SKM-1 (cell line): ENCODE results near the gene RBAK.
"Not testable (repeated sequence)": the region's sequence is repeated elsewhere in the genome, so short reads cannot be mapped to it uniquely, and the experiment has no call there.

Experiments
- DNase-seq: peaks from one replicate; lab custom pipeline; 2025; ENCODE audit not compliant: unreplicated experiment; lab: John Stamatoyannopoulos, UW

Gene RBAK

DNA sequence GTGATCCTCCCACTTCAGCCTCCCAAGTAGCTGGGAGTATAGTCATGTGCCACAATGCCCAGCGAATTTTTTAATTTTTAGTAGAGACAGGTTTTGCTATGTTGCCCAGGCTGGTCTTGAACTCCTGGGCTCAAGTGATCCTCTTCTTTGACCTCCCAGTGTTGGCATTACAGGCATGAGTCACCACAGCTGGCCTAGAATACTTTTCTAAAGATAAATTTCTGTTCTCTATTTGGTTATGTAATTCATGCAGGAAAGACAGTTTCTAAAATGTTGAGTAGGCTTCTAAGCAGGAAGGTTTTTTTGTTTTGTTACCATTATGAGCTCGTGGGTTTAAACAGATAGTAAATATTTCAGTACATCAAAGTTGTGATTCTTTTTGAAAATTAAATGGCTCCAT lies 5.0 kb downstream of the RBAK start:
- DNase-seq = no peak

DNA sequence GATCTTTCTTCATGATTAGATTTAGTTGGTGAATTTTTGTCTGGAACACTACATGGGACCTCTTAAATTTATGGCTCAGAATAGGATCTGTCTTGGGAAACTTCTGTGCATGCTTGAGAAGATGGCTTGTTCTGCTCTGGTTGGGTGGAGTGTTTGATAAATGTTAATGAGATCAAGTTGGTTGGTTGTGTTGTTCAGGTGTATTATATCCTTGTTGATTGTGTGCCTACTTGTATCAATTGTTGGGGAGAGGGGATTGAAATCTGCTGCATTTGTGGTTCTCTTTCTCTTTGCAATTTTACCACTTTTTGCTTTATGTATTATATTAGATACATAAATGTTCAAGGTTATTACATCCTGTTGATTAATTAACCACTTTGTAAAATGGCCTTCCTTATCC lies 6.1 kb downstream of the RBAK start:
- DNase-seq = not testable (repeated sequence)

DNA sequence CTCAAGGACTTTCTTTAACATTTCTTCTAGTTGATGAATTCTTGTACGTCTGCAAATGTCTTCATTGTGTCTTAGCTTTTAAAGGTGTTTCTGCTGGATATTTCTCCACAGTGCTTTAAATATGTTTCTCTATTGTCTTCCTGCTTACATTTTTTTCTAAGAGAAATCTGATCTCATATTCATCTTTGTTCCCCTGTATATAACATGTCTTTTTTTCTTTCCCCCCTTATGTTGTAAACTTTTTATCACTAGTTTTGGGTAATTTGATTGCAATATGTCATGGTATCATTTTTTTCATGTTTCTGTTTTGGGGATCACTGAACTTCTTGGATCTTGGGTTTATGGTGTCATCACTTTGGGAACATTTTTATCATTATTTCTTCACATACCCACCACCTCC lies 7.5 kb downstream of the RBAK start:
- DNase-seq = no peak

DNA sequence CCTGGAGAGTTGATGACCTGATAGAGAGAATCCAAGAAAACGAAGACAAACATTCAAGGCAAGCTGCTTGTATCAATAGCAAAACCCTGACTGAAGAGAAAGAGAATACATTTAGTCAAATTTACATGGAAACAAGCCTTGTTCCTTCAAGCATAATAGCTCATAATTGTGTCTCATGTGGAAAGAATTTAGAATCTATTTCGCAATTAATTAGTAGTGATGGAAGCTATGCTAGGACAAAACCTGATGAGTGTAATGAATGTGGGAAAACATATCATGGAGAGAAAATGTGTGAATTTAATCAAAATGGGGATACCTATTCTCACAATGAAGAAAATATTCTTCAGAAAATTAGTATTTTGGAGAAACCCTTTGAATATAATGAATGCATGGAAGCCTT lies 18.0 kb downstream of the RBAK start:
- no peak for DNase-seq

DNA sequence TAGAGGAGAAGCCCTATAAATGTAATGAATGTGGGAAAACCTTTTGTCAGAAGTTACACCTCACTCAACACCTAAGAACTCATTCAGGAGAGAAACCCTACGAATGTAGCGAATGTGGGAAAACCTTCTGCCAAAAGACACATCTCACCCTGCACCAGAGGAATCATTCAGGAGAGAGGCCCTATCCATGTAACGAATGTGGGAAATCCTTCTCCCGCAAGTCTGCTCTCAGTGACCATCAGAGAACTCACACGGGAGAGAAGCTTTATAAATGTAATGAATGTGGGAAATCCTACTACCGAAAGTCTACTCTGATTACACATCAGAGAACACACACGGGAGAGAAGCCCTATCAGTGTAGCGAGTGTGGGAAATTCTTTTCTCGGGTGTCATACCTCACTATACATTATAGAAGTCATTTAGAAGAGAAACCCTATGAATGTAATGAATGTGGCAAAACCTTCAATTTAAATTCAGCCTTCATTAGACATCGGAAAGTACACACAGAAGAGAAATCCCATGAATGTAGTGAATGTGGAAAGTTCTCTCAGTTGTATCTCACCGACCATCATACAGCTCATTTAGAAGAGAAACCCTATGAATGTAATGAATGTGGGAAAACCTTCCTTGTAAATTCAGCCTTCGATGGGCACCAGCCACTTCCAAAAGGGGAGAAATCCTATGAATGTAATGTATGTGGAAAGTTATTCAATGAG lies 18.9 kb downstream of the RBAK start:
- DNase-seq = no peak

DNA sequence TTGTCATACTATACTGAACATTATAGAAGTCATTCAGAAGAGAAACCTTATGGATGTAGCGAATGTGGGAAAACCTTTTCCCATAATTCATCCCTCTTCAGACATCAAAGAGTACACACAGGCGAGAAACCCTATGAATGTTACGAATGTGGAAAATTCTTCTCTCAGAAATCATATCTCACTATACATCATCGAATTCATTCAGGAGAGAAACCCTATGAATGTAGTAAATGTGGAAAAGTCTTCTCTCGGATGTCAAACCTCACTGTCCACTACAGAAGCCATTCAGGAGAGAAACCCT lies 19.4 kb downstream of the RBAK start:
- no peak for DNase-seq

DNA sequence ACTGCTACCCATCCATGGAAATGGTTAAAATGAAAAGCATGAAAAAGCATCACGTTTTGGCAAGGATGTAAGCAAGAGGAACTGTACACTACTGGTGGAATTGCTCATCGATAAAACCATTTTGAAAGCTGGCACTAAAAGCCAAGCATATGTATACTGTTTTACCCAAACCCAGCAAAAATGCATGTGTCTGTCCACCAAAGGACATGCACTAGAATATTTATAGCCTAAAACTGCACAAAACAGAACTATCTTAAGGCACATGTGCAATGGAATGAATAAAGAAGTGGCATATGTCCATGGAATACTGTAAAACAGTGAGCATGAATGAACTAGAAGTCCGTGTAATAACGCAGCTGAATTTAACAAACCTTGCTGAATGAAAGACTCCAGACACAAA lies 22.9 kb downstream of the RBAK start:
- no peak for DNase-seq

DNA sequence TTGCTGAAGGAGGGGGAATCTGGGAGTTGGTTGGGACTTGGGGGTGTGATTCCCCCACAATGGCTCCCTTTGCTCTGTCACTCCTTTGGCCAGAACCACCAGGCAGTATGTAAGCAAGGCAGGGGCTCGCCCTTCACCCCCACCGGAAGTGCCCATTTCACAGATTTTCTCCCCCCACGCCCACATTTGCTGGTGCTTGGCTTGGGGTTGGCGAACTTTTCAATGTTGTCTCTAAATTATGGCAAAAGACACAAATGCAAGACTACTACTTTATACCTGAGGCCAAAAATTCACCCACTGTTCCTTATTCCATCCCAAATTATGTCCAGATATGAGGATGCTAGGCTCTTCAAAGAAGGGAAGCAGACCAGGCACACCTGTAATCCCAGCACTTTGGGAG lies 24.5 kb downstream of the RBAK start:
- DNase-seq = no peak

DNA sequence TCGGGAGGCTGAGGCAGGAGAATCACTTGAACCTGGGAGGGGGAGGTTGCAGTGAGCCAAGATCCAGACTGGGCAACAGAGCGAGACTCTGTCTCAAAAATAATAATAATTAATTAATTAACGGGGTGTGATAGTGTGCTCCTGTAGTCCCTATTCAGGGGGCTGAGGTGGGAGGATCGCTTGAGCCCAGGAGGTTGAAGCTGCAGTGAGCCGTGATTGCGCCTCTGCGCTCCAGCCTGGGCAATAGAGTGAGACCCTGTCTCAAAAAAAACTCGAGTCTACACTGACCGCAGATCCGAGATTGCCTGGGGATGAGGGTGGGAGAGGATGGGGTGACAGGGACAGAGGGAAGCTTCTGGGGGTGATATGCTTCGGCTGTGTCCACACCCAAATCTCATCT lies 29.5 kb downstream of the RBAK start:
- not testable (repeated sequence) for DNase-seq

DNA sequence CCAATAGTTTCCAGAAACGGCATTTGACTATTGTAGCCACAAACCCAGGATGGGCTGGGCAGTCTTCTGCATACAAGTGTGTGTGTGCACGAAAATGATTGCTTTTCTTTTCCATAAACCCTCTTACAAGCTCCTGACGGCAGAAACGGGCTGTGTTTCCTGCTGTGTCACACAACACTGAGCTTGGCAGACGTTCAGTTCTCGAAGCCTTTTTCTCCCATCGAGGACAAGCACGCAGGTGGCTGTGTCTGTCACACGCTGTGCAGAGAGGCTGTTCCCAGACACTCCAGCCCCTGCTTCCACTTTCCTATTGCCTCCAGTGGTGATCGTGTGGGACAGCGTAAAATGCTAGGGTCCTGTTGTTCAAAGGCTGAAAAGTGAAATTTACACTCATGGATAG lies 32.1 kb downstream of the RBAK start:
- DNase-seq = no peak

DNA sequence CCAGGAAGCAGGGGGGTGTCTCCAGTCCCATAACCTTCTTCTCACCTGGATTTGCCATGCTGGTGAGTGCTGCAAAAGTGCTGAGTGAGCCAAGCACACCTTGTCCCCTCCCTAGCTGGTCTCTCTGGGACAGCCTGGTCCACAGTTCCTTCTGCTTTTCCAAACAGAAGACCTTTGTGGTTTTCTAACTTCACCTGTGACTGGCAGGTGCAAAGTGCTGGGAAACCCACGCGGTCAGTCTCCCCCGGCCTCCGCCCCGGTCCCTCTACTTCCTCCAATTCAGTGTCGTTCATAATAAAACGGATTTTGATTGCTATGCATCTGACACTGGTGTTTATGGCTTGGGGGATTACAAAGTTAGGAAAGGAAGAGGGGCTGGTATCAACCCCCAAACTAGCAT lies 37.1 kb downstream of the RBAK start:
- DNase-seq = no peak

DNA sequence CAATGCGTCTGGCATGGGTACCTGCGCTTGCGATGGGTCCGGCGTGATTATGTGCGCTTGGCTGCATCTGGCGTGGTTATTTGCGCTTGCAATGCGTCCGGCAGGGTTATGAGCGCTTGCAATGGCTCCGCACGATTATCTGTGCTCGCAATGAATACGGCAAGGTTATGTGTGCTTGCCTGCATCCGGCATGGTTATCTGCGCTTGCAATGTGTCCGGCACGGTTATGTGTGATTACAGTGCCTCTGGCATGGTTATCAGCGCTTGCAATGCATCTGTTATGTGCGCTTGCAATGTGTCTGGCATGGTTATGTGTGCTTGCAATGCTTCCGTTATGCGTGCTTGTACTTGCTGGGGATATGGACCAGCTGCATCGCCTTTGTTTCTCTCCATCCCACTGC lies 37.7 kb downstream of the RBAK start:
- no peak for DNase-seq

DNA sequence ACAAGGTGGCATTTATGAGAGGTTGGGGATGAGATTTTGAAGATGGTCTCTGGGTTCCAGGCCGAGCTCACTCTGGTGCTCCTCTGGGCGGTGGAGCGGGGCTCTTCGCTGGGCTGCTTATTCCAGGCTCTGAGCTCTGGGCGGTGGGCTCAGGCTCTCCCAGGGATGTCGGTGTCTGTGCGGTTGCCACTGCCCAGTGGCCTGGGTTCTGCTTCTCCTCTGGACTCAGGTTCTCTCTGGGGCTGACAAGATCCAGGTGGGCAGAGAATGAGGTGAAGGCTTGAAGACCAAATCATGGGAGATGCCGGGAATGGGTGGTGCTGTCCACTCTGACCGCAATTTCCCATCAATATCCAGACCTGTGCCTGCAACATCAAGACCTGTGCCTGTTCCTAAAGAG lies 40.6 kb downstream of the RBAK start:
- DNase-seq = no peak

DNA sequence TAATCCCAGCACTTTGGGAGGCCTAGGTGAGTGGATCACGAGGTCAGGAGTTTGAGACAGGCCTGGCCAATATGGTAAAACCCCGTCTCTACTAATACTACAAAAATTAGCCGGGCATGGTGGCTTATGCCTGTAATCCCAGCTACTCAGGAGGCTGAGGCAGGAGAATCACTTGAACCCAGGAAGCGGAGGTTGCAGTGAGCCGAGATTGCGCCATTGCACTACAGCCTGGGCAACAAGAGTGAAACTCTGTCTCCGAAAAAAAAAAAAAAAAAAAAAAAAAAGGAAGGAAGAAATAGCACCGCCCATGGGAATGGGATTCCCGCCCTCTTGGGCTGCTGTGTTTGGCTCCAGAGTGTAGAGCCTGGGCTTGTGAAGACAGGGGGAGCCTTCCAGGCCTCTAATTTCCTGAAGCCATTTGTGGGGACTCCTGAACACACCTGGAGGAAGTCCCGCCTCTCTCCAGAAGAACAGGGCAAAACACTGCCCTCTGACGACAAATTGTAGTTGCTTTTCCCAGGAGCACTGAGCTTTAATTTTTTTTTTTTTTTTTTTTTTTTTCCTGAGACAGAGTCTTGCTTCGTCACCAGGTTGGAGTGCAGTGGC lies 42.7 kb downstream of the RBAK start:
- not testable (repeated sequence) for DNase-seq

DNA sequence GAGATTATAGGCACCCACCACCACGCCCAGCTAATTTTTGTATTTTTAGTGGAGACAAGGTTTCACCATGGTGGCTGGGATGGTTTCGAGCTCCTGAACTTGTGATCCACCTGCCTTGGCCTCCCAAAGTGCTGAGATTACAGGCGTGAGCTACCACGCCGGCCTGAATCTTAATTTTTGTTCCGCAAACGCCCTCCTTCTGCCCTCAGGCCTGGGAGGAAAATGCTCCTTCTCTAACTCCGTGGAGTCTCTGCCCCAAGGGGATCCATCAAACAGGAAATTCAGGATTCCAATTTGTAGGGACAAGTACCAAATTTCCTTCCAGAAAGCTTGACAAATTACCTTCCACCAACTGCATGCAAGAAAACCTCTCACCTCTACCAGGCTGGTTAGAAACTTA lies 43.2 kb downstream of the RBAK start:
- DNase-seq = no peak

DNA sequence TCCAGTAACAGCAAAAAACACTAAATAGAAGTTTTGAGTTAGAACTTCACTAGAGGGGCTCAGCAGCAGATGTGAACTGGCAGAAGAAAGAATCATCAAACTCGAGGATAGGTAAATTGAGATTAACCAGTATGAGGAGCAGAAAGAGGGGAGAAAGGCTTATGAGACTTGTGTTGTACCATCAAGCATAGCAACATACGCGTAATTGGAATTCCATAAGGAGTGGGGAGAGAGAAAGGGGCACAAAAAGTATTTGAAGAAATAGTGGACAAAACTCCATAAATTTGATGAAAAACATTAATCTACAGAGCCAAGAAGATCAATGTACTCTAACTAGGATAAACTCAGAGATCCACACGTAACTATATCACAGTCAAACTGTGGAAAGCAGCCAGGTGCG lies 48.3 kb downstream of the RBAK start:
- DNase-seq = no peak

DNA sequence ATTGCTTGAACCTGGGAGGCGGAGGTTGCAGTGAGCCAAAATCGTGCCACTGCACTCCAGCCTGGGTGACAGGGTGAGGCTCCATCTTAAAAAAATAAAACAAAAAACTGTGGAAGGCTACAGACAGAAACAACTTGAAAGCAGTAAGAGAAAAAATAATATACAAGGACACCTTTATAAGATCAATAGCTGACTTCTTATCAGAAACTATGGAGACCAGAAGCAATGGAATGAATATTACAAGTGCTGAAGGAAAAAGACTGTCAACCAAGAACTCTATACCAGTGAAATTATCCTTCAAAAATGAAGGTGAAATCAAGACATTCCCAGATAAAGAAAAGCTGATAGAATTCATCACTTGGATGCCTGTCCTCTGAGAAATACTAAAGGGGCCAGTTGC lies 49.0 kb downstream of the RBAK start:
- DNase-seq = no peak

DNA sequence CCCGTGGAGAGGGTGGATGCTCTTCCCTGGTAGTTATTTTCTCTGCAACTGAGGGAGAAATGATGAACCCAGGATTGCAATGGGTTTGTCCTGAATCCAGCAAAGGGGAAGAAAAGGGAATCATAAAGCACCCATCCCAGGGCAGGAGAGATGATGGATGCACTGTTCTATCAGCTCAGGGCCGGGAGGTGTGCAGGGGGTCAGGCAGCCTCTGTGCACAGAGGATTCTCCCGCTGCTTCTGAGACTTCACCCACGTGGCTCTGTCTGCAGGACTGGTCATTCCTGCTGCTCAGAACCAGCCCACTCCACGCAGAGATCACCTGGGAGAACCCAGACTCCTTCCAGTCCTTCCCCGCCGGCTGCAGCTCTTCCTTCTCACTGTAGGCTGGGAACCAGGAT lies 70.7 kb downstream of the RBAK start:
- no peak for DNase-seq

DNA sequence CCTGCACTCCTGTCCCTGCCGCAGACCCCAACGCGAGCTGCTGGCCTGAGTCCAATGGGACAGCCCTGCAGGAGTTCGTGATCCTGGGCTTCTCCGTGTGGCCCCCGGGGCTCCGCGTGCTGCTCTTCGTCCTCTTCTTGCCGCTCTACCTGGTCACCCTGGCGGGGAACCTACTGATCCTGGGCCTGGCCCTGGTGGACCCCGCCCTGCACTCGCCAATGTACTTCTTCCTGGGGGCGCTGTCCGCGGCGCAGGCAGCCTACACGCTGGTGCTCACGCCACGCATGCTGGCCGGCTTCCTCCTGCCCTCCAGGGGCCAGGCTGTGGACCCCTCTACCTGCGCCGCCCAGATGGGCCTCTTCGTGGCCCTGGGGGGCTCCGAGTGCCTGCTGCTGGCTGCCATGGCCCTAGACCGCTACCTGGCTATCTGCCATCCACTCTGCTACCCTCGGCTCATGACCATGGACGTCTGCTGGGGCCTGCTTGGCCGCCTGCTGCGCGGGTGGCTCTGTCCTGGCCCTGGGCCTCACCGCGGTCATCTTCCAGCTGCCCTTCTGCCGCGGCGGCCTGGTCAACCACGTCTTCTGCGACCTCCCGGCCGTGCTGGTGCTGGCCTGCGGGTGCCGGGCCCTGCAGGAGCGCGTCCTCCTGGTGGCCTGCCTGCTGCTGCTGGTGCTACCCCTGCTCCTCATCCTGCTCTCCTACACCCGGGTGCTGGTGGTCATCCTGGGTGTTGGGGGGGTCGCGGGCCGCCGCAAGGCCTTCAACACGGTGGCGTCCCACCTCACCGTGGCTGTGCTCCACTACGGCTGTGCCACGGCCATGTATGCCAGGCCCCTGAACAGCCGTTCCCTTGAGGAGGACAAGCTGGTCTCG lies 71.7 kb downstream of the RBAK start:
- no peak for DNase-seq
